ENCODE results near the gene TAB2. TPM values are rescaled to one million over a fixed set of nuclear protein-coding genes. Genes with fewer than 3 reads are reported as not detected.
"Not testable (repeated sequence)": the region's sequence is repeated elsewhere in the genome, so short reads cannot be mapped to it uniquely, and the experiment has no call there.

TAB2 gene
- total and polyA plus RNA-seq, 2 experiments from 2014 or later = 13.8 to 39.0 TPM

- no peak for TF ChIP-seq CTCF (IDR thresholded peaks at IDR 0.05; ENCODE audit: low read depth, low read length)
Measured at GRCh38 chr6:149343501-149343900, 26.0 kb downstream of the TAB2 start.

GRCh38 chr6:149346078-149346477, 28.6 kb downstream of the TAB2 start:
- TF ChIP-seq CTCF (IDR thresholded peaks at IDR 0.05; ENCODE audit: low read depth, low read length) = no peak
- no peak overlapping the region for H3K27ac ChIP-seq
- no peaks in the 10 kb centered on the region for H3K36me3 ChIP-seq
- H3K4me3 ChIP-seq = no peak overlapping the region
- DNase-seq (ENCODE audit: low read depth in 1 of 2, low spot score in 1 of 2) = no peak
- H3K9me3 ChIP-seq (ENCODE audit: low read depth) = no peaks in the 10 kb centered on the region
- no peaks in the 10 kb centered on the region for H3K27me3 ChIP-seq
- H3K4me1 ChIP-seq (ENCODE audit: low read depth) = peaks cover 6% of the 10 kb centered on the region

More at GRCh38 chr6:149343501-149343900, 26.0 kb downstream of the TAB2 start:
- no peaks in the 10 kb centered on the region for H3K36me3 ChIP-seq
- H3K27me3 ChIP-seq = no peaks in the 10 kb centered on the region
- H3K27ac ChIP-seq = peak overlapping the region; percentile 32
- no peak overlapping the region for H3K4me3 ChIP-seq
- H3K9me3 ChIP-seq (ENCODE audit: low read depth) = no peaks in the 10 kb centered on the region
- peaks cover 13% of the 10 kb centered on the region for H3K4me1 ChIP-seq (ENCODE audit: low read depth)
- no peak for DNase-seq (ENCODE audit: low read depth in 1 of 2, low spot score in 1 of 2)

GRCh38 chr6:149347067-149347466, 29.6 kb downstream of the TAB2 start:
- Histone ChIP-seq H3K9me3 (ENCODE audit: low read depth) (no peaks in the 10 kb centered on the region), H3K4me1 (ENCODE audit: low read depth) (no peaks in the 10 kb centered on the region), H3K36me3 (no peaks in the 10 kb centered on the region), H3K27ac (no peak overlapping the region), H3K27me3 (no peaks in the 10 kb centered on the region), H3K4me3 (no peak overlapping the region)
- no peak for DNase-seq (ENCODE audit: low read depth in 1 of 2, low spot score in 1 of 2)
- no peak for TF ChIP-seq CTCF (IDR thresholded peaks at IDR 0.05; ENCODE audit: low read depth, low read length)

GRCh38 chr6:149349279-149349678, 31.8 kb downstream of the TAB2 start:
- not testable (repeated sequence) for H3K4me1 ChIP-seq (ENCODE audit: low read depth); H3K36me3 ChIP-seq; H3K27ac ChIP-seq; H3K9me3 ChIP-seq (ENCODE audit: low read depth); H3K27me3 ChIP-seq; DNase-seq (ENCODE audit: low read depth in 1 of 2, low spot score in 1 of 2); H3K4me3 ChIP-seq

GRCh38 chr6:149354009-149354408, 36.5 kb downstream of the TAB2 start:
- TF ChIP-seq CTCF (IDR thresholded peaks at IDR 0.05; ENCODE audit: low read depth, low read length) = no peak
- Histone ChIP-seq H3K9me3 (ENCODE audit: low read depth) (no peaks in the 10 kb centered on the region), H3K36me3 (no peaks in the 10 kb centered on the region), H3K4me1 (ENCODE audit: low read depth) (no peaks in the 10 kb centered on the region), H3K4me3 (no peak overlapping the region), H3K27ac (no peak overlapping the region), H3K27me3 (no peaks in the 10 kb centered on the region)
- no peak for DNase-seq (ENCODE audit: low read depth in 1 of 2, low spot score in 1 of 2)

GRCh38 chr6:149356081-149356750, 38.7 kb downstream of the TAB2 start:
- TF ChIP-seq CTCF (IDR thresholded peaks at IDR 0.05; ENCODE audit: low read depth, low read length) = no peak
- Histone ChIP-seq H3K4me1 (ENCODE audit: low read depth) (no peaks in the 10 kb centered on the region), H3K27me3 (no peaks in the 10 kb centered on the region), H3K4me3 (no peak overlapping the region), H3K27ac (peak overlapping the region; percentile 39), H3K9me3 (ENCODE audit: low read depth) (no peaks in the 10 kb centered on the region), H3K36me3 (no peaks in the 10 kb centered on the region)
- DNase-seq (ENCODE audit: low read depth in 1 of 2, low spot score in 1 of 2) = no peak
